GM12875 (cell line): ENCODE results near the gene INPP5J.

Experiments
- H3K4me3 ChIP-seq: one replicate; pipeline ENCODE4 v1.5.1; 2011; ENCODE audit warnings: low read depth, low read length, control low read depth
- TF ChIP-seq, protein P1 (sequence below): IDR thresholded peaks from 2 replicates; pipeline ENCODE4 v1.5.1; 2011; ENCODE audit warnings: low read depth, mild to moderate bottlenecking, control low read depth, inconsistent platforms, low read length, moderate library complexity, borderline replicate concordance; ENCODE audit not compliant: insufficient read depth

The INPP5J gene

DNA sequence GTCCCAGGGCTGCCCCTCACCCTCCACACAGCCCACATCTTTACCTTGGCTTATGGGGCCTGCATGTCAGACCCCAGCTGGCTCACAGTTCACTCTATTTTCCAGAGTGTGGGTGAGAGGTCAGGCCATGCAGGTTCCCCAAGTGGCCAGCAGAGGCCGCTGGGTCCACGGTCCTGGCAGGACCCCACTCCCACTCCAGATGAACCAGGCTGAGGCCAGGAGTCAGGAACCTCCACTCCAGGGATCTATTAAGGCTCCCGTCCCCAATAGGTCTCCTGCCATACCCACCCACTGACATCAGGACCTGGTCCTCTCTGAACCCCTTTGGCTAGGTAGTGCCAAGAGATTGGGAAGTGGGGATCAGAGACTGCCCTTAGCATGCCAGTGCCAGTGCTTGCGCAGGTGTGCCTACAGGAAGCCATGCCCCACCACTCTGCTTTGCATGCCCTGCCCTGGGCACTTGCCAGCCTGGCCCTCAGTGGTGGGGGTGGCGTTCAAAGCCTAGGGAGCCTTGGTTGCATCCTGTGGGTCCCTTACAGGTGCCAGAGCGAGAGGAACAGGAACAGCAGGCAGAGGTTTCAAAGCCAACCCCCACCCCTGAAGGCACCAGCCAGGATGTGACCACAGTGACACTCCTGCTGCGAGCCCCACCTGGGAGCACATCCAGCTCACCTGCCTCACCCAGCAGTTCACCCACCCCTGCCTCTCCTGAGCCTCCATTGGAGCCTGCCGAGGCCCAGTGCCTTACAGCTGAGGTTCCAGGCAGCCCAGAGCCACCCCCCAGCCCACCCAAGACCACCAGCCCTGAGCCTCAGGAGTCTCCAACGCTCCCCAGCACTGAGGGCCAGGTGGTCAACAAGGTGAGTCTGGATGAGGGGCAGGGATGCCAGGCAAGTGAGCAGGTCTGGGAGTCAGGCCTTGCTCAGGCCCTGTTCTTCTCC is 33.3 kb upstream of the INPP5J start:
- TF ChIP-seq, protein P1, sequence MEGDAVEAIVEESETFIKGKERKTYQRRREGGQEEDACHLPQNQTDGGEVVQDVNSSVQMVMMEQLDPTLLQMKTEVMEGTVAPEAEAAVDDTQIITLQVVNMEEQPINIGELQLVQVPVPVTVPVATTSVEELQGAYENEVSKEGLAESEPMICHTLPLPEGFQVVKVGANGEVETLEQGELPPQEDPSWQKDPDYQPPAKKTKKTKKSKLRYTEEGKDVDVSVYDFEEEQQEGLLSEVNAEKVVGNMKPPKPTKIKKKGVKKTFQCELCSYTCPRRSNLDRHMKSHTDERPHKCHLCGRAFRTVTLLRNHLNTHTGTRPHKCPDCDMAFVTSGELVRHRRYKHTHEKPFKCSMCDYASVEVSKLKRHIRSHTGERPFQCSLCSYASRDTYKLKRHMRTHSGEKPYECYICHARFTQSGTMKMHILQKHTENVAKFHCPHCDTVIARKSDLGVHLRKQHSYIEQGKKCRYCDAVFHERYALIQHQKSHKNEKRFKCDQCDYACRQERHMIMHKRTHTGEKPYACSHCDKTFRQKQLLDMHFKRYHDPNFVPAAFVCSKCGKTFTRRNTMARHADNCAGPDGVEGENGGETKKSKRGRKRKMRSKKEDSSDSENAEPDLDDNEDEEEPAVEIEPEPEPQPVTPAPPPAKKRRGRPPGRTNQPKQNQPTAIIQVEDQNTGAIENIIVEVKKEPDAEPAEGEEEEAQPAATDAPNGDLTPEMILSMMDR = peak; percentile 88
- H3K4me3 ChIP-seq = no peak overlapping the region

GRCh38 chr22:31090217-31091085 is 32.3 kb upstream of the INPP5J start:
- H3K4me3 ChIP-seq = no peak overlapping the region
- TF ChIP-seq, protein P1 = no peak

DNA sequence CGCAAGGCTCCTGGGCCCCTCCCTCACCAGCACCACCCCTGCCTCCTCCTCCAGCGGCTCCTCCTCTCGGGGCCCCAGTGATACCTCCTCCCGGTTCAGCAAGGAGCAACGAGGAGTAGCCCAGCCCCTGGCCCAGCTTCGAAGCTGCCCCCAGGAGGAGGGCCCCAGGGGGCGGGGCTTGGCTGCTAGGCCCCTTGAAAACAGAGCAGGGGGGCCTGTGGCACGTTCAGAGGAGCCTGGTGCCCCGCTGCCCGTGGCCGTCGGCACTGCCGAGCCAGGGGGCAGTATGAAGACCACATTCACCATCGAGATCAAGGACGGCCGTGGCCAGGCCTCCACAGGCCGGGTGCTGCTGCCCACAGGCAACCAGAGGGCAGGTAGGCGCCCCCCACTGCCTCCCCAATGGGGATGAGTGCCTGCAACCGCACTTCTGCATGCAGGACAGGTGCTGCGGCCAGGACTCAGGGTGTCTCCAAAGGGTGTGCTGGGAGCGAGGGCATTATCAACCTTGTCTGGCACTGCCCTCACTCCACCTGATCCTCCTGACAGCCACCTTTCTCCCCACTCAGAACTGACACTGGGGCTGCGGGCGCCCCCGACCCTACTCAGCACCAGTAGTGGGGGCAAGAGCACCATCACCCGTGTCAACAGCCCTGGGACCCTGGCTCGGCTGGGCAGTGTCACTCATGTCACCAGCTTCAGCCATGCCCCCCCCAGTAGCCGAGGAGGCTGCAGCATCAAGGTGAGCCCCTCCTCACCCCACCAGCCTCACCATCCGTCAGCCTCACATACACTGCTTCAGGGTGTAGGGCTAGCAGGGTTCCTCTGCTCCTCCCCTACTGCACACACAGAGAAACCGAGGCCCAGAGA is 31.4 kb upstream of the INPP5J start:
- H3K4me3 ChIP-seq = no peak overlapping the region
- TF ChIP-seq, protein P1 = no peak

- H3K4me3 ChIP-seq = no peak overlapping the region
- TF ChIP-seq, protein P1 = no peak
Measured at GRCh38 chr22:31092161-31092560, 30.6 kb upstream of the INPP5J start.

GRCh38 chr22:31093086-31093850 is 29.5 kb upstream of the INPP5J start:
- TF ChIP-seq, protein P1 = no peak
- no peak overlapping the region for H3K4me3 ChIP-seq

DNA sequence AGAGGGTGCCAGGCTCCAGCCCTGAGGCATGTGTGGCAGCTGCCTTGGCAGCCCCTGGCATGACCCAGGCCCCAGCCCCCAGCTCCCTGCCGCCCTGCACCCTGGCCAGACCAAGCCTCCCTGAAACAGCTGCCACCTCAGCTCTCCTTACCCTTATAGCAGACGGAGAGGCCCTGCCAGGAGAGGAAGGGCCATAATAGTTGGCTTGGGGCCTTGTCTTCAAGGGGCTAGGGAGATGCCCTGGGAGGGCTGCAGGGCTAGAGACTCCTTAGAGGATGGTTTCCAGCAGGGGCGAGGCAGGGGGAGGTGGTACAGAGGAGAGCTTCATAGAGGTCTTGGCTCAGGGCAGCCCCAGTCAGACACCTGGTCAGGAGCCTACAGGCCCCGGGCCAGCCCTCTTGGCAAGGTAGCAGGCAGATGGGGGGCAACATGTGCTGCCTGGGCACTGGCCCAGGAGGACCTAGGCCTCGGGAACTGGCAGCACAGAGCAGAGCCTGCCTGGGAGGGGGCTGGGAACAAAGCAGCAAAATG is 28.7 kb upstream of the INPP5J start:
- TF ChIP-seq, protein P1 = no peak

More for the DNA sequence above, 28.7 kb upstream of the INPP5J start:
- no peak overlapping the region for H3K4me3 ChIP-seq
